NCI-H748 treated with DMSO at 0.1 percent for 48 hours (cell line): Measurements from ENCODE around the gene FAM162B.
"Not testable (repeated sequence)": the region's sequence is repeated elsewhere in the genome, so short reads cannot be mapped to it uniquely, and the experiment has no call there.

Experiments
- DNase-seq: peaks from one replicate; lab custom pipeline; 2025; lab: John Stamatoyannopoulos, UW

FAM162B gene

GRCh38 chr6:116726947-116727346, 38.6 kb downstream of the FAM162B start:
- no peak for DNase-seq

GRCh38 chr6:116714761-116715160, 50.8 kb downstream of the FAM162B start:
- DNase-seq, result no peak

- no peak for DNase-seq
These were observed 51.2 kb downstream of the FAM162B start for GRCh38 chr6:116714296-116714695.

- no peak for DNase-seq
These were observed 59.6 kb downstream of the FAM162B start for GRCh38 chr6:116705917-116706316.

DNA sequence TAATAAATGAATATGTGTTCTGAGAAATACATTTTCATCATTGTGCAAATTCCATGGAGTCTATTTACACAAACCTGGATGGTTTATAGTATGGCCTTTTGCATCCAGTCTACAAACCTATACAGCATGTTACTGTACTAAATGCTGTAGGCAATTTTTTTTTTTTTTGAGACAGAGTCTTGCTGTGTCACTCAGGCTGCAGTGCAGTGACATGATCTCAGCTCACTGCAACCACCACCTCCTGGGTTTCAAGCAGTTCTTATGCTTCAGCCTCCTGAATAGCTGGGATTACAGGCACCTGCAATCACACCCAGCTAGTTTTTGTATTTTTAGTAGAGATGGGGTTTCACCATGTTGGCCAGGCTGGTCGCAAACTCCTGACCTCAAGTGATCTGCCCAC, 61.6 kb downstream of the FAM162B start:
- not testable (repeated sequence) for DNase-seq
